H1 (cell line): Measurements from ENCODE around the gene CTSL. TPM values are rescaled to one million over a fixed set of nuclear protein-coding genes. Genes with fewer than 3 reads are reported as not detected.

Source experiments
- CTCF ChIA-PET: fragments of 300-600 bp; sonication (Branson Sonifier 250); formaldehyde crosslinking; loops from one replicate; lab custom pipeline; 2021; ENCODE audit not compliant: partially characterized antibody; lab: Charles Lee
- POLR2A ChIA-PET: fragments of 300-600 bp; sonication (Branson Sonifier 250); formaldehyde crosslinking; loops from one replicate; lab custom pipeline; 2021; ENCODE audit warnings: inconsistent platforms; ENCODE audit not compliant: partially characterized antibody; lab: Charles Lee
- DNase-seq, 2 experiments: peaks; one replicate each; pipeline versions ENCODE4 v3.0.0 to v3.0.0-alpha.2; 2010 to 2022; ENCODE audit warnings: low spot score in 2 of 2, low read depth in 1 of 2, mixed read lengths in 1 of 2
- FAIRE-seq: peaks from 2 replicates; lab custom pipeline; 2011; peaks lifted over from hg19 to GRCh38; lab: Jason Lieb, UNC
- H2AFZ ChIP-seq: 2 replicates; pipeline ENCODE4 v1.8.1; 2012; ENCODE audit warnings: low read length, inconsistent platforms
- H2AK5ac ChIP-seq: 2 replicates; pipeline ENCODE4 v1.6.1; 2013; ENCODE audit warnings: low read depth, low read length
- H2BK120ac ChIP-seq: replicated peaks from 2 replicates; pipeline ENCODE3; 2013; ENCODE audit warnings: low read depth, low read length, inconsistent platforms
- H2BK12ac ChIP-seq: 2 replicates; pipeline ENCODE4 v1.6.1; 2013; ENCODE audit warnings: low read depth, low read length
- H2BK15ac ChIP-seq: 2 replicates; pipeline ENCODE4 v1.6.1; 2013; ENCODE audit warnings: low read length
- H2BK20ac ChIP-seq: 2 replicates; pipeline ENCODE4 v1.6.1; 2013; ENCODE audit warnings: low read length
- H2BK5ac ChIP-seq: 2 replicates; pipeline ENCODE4 v1.6.1; 2013; ENCODE audit warnings: low read depth, low read length
- H3K14ac ChIP-seq: 2 replicates; pipeline ENCODE4 v1.6.1; 2013; ENCODE audit warnings: inconsistent platforms; ENCODE audit not compliant: insufficient read length
- H3K18ac ChIP-seq: 2 replicates; pipeline ENCODE4 v1.6.1; 2013; ENCODE audit warnings: low read length; ENCODE audit errors: extremely low read depth
- H3K23ac ChIP-seq: 2 replicates; pipeline ENCODE4 v1.6.1; 2013; ENCODE audit warnings: inconsistent platforms; ENCODE audit not compliant: insufficient read length
- H3K23me2 ChIP-seq: 2 replicates; pipeline ENCODE4 v1.6.1; 2013; ENCODE audit warnings: low read depth, low read length
- H3K27ac ChIP-seq: 2 replicates; pipeline ENCODE4 v1.6.1; 2011; ENCODE audit warnings: low read depth, low read length, inconsistent platforms
- H3K27me3 ChIP-seq, 4 experiments: replicated peaks in 1 of 4; 1 replicate in 1 of 4; 2 replicates in 3 of 4; pipeline versions ENCODE4 v1.6.1 to v1.8.1; 2011 to 2013; ENCODE audit warnings: low read length in 3 of 4, mild to moderate bottlenecking in 3 of 4, inconsistent platforms in 2 of 4, mixed read lengths in 2 of 4, moderate library complexity in 1 of 4; ENCODE audit not compliant: control insufficient read depth in 3 of 4, insufficient read depth in 3 of 4; ENCODE audit errors: extremely low read depth in 1 of 4
- H3K36me3 ChIP-seq, 4 experiments: 2 replicates each; pipeline versions ENCODE4 v1.6.1 to v1.8.1; 2011 to 2013; ENCODE audit warnings: mild to moderate bottlenecking in 4 of 4, low read length in 3 of 4, moderate library complexity in 2 of 4, control low read depth in 1 of 4, inconsistent platforms in 1 of 4; ENCODE audit not compliant: insufficient read depth in 4 of 4, control insufficient read depth in 2 of 4
- H3K4ac ChIP-seq: replicated peaks from 2 replicates; pipeline ENCODE3; 2013; ENCODE audit warnings: low read length, low read depth, mixed read lengths, inconsistent platforms; ENCODE audit not compliant: insufficient read length
- H3K4me1 ChIP-seq, 4 experiments: replicated peaks in 1 of 4; 1 replicate in 1 of 4; 2 replicates in 3 of 4; pipeline versions ENCODE4 v1.6.1 to v1.8.1; 2011 to 2013; ENCODE audit warnings: low read length in 3 of 4, inconsistent platforms in 2 of 4, mixed read lengths in 1 of 4; ENCODE audit not compliant: insufficient read depth in 4 of 4, control insufficient read depth in 3 of 4
- H3K4me2 ChIP-seq, 2 experiments: 2 replicates each; pipeline versions ENCODE4 v1.6.1 to v1.8.1; 2011 to 2013; ENCODE audit warnings: low read depth in 2 of 2, low read length in 2 of 2, control low read depth in 1 of 2, inconsistent platforms in 1 of 2, mild to moderate bottlenecking in 1 of 2; ENCODE audit not compliant: insufficient read depth in 1 of 2
- H3K4me3 ChIP-seq, 4 experiments: fragments of 200-600, 300-600 bp in 1 of 4; sonication (generic), shearing (Covaris generic), sonication (Bioruptor Twin) in 1 of 4; 2 replicates each; pipeline versions ENCODE4 v1.5.1 to v1.8.1; 2011 to 2016; ENCODE audit warnings: low read length in 4 of 4, low read depth in 3 of 4, control low read depth in 2 of 4, inconsistent platforms in 2 of 4, mild to moderate bottlenecking in 2 of 4, mixed read lengths in 1 of 4, moderate library complexity in 1 of 4; ENCODE audit not compliant: insufficient read depth in 2 of 4; ENCODE audit errors: extremely low read depth in 1 of 4
- H3K56ac ChIP-seq: replicated peaks from 2 replicates; pipeline ENCODE3; 2013; ENCODE audit warnings: low read depth, mild to moderate bottlenecking, mixed read lengths, low read length, inconsistent platforms; ENCODE audit not compliant: insufficient read length
- H3K79me1 ChIP-seq: 2 replicates; pipeline ENCODE4 v1.6.1; 2013; ENCODE audit warnings: low read depth, low read length, control low read depth
- H3K79me2 ChIP-seq, 2 experiments: 2 replicates each; pipeline versions ENCODE4 v1.6.1 to v1.8.1; 2012 to 2013; ENCODE audit warnings: low read length in 2 of 2, mild to moderate bottlenecking in 2 of 2, inconsistent platforms in 1 of 2; ENCODE audit not compliant: insufficient read depth in 2 of 2, control insufficient read depth in 1 of 2
- H3K9ac ChIP-seq, 4 experiments: replicated peaks in 1 of 4; 1 replicate in 1 of 4; 2 replicates in 3 of 4; pipeline versions ENCODE4 v1.6.1 to v1.8.1; 2011 to 2013; ENCODE audit warnings: low read depth in 3 of 4, low read length in 3 of 4, control low read depth in 2 of 4, mild to moderate bottlenecking in 2 of 4, moderate library complexity in 2 of 4, inconsistent platforms in 1 of 4; ENCODE audit errors: extremely low read depth in 1 of 4
- H3K9me3 ChIP-seq, 2 experiments: 2 replicates each; pipeline versions ENCODE4 v1.6.1 to v1.8.1; 2012 to 2013; ENCODE audit warnings: mild to moderate bottlenecking in 2 of 2, moderate library complexity in 2 of 2, control low read depth in 1 of 2, inconsistent platforms in 1 of 2, low read depth in 1 of 2, low read length in 1 of 2, mixed read lengths in 1 of 2; ENCODE audit not compliant: insufficient read depth in 2 of 2
- H4K20me1 ChIP-seq, 2 experiments: replicated peaks in 1 of 2; 2 replicates each; pipeline versions ENCODE3 to v1.8.1; 2011 to 2013; ENCODE audit warnings: inconsistent platforms in 2 of 2, low read length in 2 of 2, mild to moderate bottlenecking in 1 of 2; ENCODE audit not compliant: insufficient read depth in 2 of 2, control insufficient read depth in 1 of 2
- H4K5ac ChIP-seq: 2 replicates; pipeline ENCODE4 v1.6.1; 2013; ENCODE audit warnings: low read length, low read depth, mixed read lengths, inconsistent platforms; ENCODE audit not compliant: insufficient read length
- H4K8ac ChIP-seq: 2 replicates; pipeline ENCODE4 v1.8.0; 2013; ENCODE audit warnings: mild to moderate bottlenecking, moderate library complexity, low read length, inconsistent platforms; ENCODE audit not compliant: insufficient read depth; ENCODE audit errors: extremely low read depth
- H4K91ac ChIP-seq: replicated peaks from 2 replicates; pipeline ENCODE3; 2013; ENCODE audit warnings: low read length, mixed read lengths, inconsistent platforms; ENCODE audit not compliant: insufficient read length
- EP300 ChIP-seq, 2 experiments: IDR thresholded peaks; 1 replicate in 1 of 2; 2 replicates in 1 of 2; pipeline ENCODE4 v1.6.1; 2011 to 2012; ENCODE audit warnings: low read depth in 2 of 2, low read length in 2 of 2, mild to moderate bottlenecking in 2 of 2, borderline replicate concordance in 1 of 2, inconsistent platforms in 1 of 2, moderate library complexity in 1 of 2
- HDAC2 ChIP-seq, 2 experiments: fragments of 300-600 bp in 1 of 2; sonication (generic) in 1 of 2; IDR thresholded peaks; 2 replicates each; pipeline ENCODE4 v1.6.1; 2011 to 2012; ENCODE audit warnings: low read depth in 2 of 2, low read length in 2 of 2, mild to moderate bottlenecking in 2 of 2, moderate library complexity in 2 of 2, borderline replicate concordance in 1 of 2, inconsistent platforms in 1 of 2
- NANOG ChIP-seq: IDR thresholded peaks from 2 replicates; pipeline ENCODE4 v1.6.1; 2011; ENCODE audit warnings: low read length, low read depth, mild to moderate bottlenecking, inconsistent platforms; ENCODE audit not compliant: insufficient read depth, poor library complexity, severe bottlenecking
- SIRT6 ChIP-seq: IDR thresholded peaks from one replicate; pipeline ENCODE4 v1.7.1; 2012; ENCODE audit warnings: low read length, inconsistent platforms
- SP1 ChIP-seq: IDR thresholded peaks from 2 replicates; pipeline ENCODE4 v1.6.1; 2011; ENCODE audit warnings: low read depth, low read length
- TAF7 ChIP-seq: optimal IDR thresholded peaks from 2 replicates; pipeline ENCODE3; 2011; ENCODE audit warnings: low read depth, mild to moderate bottlenecking, inconsistent platforms, low read length, moderate library complexity, borderline replicate concordance
- YY1 ChIP-seq: IDR thresholded peaks from 2 replicates; pipeline ENCODE4 v1.6.1; 2011; ENCODE audit warnings: low read depth, mild to moderate bottlenecking, low read length
- WGBS, 2 experiments: shearing (Covaris generic) in 1 of 2; methylation state at CpG; one replicate each; pipeline versions ENCODE4 v1.1.6 to v1.1.7; 2013 to 2015; ENCODE audit warnings: low lambda C conversion rate in 2 of 2, mixed read lengths in 2 of 2, inconsistent platforms in 1 of 2, low coverage in 1 of 2, missing lambda C conversion rate in 1 of 2; ENCODE audit not compliant: insufficient replicate concordance in 2 of 2, insufficient coverage in 1 of 2, insufficient read length in 1 of 2; ENCODE audit errors: extremely low coverage in 1 of 2, missing lambda C conversion rate in 1 of 2; 5-methylcytosine and 5-hydroxymethylcytosine counted together
- polyA plus RNA-seq, 7 experiments: library from polyadenylated mRNA; depleted of rRNA in 3 of 7; stranded (reverse) in 5 of 7; unstranded in 2 of 7; fragments of >200 nt in 5 of 7; fragments of 200-250 nt in 2 of 7; gene quantifications; 1 replicate in 5 of 7; 2 replicates in 1 of 7; 4 replicates in 1 of 7; pipeline versions ENCODE4 v1.2.1 to v1.2.3, GENCODE V29; 2011 to 2013; ENCODE audit warnings: missing spikeins in 2 of 7, mixed read lengths in 2 of 7
- total RNA-seq: library from RNA; stranded (reverse); fragmentation: NEBNext Ultra II Directional; extraction: Animal tissue kit (Norgen Biotek cat#: 25700); gene quantifications from 2 replicates; pipeline ENCODE4 v1.2.1, GENCODE V29; 2021
- TF ChIP-seq, protein P1 (sequence below): IDR thresholded peaks from 2 replicates; pipeline ENCODE4 v1.6.1; 2012; ENCODE audit warnings: low read length, inconsistent platforms

The CTSL gene
- total and polyA plus RNA-seq, 2 of the 8 experiments (the other 6 are each of a cell fraction or from before 2014, with no cell fraction given): 34.2 to 38.2 TPM

DNA sequence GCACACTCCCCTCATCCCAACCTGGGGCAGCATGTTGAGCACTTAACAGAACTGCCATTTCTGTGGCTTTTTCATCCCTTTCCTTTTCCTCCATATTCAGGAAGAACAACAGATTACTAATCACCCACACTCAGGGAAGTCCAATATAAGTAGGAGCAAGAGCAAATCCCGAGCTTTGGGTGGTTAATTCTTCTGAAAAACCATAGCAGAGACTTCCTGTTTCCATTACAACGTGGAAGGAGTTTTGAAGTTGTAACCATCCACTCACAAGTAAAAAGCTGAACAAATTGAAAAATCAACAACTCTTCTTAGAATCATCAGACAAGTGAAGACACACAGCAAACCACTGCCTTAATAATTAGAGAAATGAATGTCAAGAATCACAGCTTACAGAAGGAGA lies 8.2 kb downstream of the CTSL start:
- 0 out of 4 replicates have a peak, but pooled peaks cover 0 to 2% of the 10 kb centered on the region in 2 experiments for H3K9me3 ChIP-seq
- H3K27ac ChIP-seq: no peak overlapping the region
- no peak overlapping the region for H3K23ac ChIP-seq
- no peaks in the 10 kb centered on the region for H3K79me1 ChIP-seq
- H3K4me3 ChIP-seq: no peak overlapping the region
- no peak overlapping the region for H3K14ac ChIP-seq
- H3K36me3 ChIP-seq: peaks cover 0 to 6% (median 0%) of the 10 kb centered on the region in 4 experiments; a peak in 1 of 8 replicates
- H3K27me3 ChIP-seq: no peaks in the 10 kb centered on the region
- H4K8ac ChIP-seq: no peak overlapping the region
- H4K5ac ChIP-seq: no peak overlapping the region
- H3K9ac ChIP-seq: no peak overlapping the region
- H3K56ac ChIP-seq: no peak overlapping the region
- H4K20me1 ChIP-seq: no peaks in the 10 kb centered on the region
- no peak overlapping the region for H2BK20ac ChIP-seq
- H2BK12ac ChIP-seq: no peak overlapping the region
- ChIA-PET CTCF (interaction anchor here (0.6 to 2.0 kb wide), 5 partner anchors 50 to 150 kb away, joined by 3 to 14 read pairs (median 3); no protein-coding TSS in a partner anchor), POLR2A (no interaction called here)
- no peaks in the 10 kb centered on the region for H3K4me1 ChIP-seq
- no peaks in the 10 kb centered on the region for H3K23me2 ChIP-seq
- H3K4ac ChIP-seq: no peak overlapping the region
- no peak overlapping the region for H3K4me2 ChIP-seq
- no peaks in the 10 kb centered on the region for H3K79me2 ChIP-seq
- no peak overlapping the region for H2BK120ac ChIP-seq
- no peak overlapping the region for H3K18ac ChIP-seq
- no peak overlapping the region for H4K91ac ChIP-seq
- H2AK5ac ChIP-seq: no peak overlapping the region
- H2AFZ ChIP-seq: no peak overlapping the region
- no peak overlapping the region for H2BK5ac ChIP-seq
- H2BK15ac ChIP-seq: no peak overlapping the region
- WGBS, 2 experiments: 88% methylated on average over 2 of the region's 2 CpGs; no CpG with 5 or more reads in 1 of the 2 experiments
- FAIRE-seq (no peak), DNase-seq (no peak)
- TF ChIP-seq SP1: no peak
- no peak for TF ChIP-seq SIRT6
- no peak for TF ChIP-seq EP300 (IDR thresholded peaks at IDR 0.05; ENCODE audit: borderline replicate concordance in 1 of 2, low read depth in 2 of 2, low read length in 2 of 2)
- no peak for TF ChIP-seq YY1
- no peak for TF ChIP-seq HDAC2 (IDR thresholded peaks at IDR 0.05; ENCODE audit: borderline replicate concordance in 1 of 2, low read depth in 2 of 2, low read length in 2 of 2)
- TF ChIP-seq, protein P1, sequence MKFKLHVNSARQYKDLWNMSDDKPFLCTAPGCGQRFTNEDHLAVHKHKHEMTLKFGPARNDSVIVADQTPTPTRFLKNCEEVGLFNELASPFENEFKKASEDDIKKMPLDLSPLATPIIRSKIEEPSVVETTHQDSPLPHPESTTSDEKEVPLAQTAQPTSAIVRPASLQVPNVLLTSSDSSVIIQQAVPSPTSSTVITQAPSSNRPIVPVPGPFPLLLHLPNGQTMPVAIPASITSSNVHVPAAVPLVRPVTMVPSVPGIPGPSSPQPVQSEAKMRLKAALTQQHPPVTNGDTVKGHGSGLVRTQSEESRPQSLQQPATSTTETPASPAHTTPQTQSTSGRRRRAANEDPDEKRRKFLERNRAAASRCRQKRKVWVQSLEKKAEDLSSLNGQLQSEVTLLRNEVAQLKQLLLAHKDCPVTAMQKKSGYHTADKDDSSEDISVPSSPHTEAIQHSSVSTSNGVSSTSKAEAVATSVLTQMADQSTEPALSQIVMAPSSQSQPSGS: no peak
- no peak for TF ChIP-seq TAF7
- TF ChIP-seq NANOG: no peak
